LNCAP (cell line): ENCODE data around the gene LILRA1.

Source experiments
- TF ChIP-seq, protein P1 (sequence below): fragments of 450-650 bp; IDR thresholded peaks from 2 replicates; pipeline ENCODE4 v1.5.1; 2017; ENCODE audit warnings: mild to moderate bottlenecking

Gene LILRA1

DNA sequence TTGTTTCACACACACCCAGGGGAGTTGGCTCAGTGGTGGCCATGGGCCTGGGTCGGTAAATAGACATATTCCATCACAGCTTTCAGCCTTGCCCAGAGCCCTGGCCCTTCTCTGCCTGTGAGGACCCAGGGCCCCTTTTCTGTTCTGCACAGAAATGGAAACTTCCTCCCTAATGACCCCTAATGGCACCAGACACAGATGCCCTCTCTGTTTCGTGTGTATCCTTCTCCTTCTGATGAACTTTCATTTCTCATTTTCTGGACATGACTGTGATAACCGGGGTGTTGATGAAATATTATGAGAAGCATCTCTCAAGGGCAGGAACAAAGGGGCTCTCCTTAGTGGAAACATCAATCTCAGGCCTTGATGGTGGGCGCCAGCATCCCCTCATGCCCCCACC is 12.8 kb downstream of the LILRA1 start:
- TF ChIP-seq, protein P1, sequence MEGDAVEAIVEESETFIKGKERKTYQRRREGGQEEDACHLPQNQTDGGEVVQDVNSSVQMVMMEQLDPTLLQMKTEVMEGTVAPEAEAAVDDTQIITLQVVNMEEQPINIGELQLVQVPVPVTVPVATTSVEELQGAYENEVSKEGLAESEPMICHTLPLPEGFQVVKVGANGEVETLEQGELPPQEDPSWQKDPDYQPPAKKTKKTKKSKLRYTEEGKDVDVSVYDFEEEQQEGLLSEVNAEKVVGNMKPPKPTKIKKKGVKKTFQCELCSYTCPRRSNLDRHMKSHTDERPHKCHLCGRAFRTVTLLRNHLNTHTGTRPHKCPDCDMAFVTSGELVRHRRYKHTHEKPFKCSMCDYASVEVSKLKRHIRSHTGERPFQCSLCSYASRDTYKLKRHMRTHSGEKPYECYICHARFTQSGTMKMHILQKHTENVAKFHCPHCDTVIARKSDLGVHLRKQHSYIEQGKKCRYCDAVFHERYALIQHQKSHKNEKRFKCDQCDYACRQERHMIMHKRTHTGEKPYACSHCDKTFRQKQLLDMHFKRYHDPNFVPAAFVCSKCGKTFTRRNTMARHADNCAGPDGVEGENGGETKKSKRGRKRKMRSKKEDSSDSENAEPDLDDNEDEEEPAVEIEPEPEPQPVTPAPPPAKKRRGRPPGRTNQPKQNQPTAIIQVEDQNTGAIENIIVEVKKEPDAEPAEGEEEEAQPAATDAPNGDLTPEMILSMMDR: no peak

DNA sequence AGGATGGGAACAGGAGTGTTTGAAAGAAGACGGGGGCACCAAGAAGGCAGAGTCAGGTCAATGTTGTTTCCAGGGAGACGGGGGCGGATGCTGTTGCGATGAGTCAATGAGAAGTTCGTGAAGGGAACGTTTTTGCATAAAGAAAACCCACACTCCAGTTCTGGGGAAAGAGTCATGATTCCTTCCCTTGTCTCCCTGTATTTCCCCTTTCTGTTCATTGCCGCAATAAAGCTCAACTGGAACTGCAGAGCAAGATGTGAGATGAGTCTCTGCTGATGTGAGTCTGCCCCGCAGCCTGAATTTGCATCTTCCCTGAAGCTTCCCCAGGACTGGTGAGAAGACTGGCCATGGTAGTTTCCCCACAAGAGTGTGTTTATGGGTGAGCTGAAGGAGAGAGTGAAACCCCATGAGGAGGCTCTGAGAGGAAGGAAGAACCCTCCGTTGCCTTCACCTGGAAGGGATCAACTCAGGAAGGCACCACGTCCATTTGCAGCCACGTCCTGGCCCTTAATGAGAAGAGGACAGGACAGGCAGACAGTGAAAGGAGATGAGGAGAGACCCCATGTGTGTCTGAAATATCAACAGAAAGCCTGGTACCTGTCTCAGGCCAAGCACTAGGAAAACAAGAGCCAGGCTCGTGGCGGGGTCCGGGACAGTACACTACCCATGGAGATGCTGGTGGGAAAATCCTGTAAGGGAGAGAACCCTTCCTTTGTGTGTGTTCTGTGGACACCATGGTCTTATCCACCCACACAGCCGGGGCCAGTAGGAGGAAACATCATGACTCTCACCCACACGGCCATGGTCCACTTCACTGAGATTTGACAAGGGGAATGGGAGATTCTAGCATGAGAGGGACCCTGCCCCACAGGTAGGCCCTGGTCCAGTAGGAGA is 13.7 kb downstream of the LILRA1 start:
- TF ChIP-seq, protein P1: no peak

DNA sequence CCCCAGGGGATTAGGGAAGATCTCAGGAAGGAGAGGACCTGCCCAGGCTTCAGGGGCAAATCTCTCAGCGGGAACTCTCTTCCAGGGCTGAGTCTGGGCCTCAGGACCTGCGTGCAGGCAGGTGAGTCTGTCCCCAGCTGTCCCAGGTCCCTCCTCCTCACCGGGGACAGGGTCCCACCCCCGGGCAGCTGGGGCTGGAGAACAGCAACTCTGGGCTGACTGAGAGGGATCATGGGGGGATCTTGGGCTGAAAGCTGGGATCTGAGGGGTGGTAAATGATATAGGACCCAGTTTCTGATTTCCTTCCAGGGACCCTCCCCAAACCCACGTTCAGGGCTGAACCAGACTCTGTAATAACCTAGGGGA is 14.3 kb downstream of the LILRA1 start:
- TF ChIP-seq, protein P1: no peak

DNA sequence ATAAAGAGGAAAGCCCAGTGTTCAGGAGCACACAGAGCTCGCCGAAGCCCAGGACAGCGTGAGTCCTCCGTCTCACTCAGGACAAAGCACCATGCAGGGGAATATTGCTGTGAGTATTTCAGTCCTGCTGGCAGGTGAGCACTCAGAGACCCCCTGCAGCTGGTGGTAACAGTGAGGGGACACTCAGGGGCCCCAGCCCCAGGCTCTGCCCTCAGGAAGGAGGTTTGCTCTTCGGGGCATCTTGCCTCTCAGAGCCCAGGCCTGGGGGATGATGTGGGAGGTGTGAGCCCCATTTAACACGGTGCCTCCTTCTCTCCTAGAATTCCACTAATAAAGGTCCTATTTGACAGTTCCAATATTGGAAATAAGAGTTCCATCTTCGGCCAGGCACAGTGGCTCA is 14.8 kb downstream of the LILRA1 start:
- TF ChIP-seq, protein P1: no peak

DNA sequence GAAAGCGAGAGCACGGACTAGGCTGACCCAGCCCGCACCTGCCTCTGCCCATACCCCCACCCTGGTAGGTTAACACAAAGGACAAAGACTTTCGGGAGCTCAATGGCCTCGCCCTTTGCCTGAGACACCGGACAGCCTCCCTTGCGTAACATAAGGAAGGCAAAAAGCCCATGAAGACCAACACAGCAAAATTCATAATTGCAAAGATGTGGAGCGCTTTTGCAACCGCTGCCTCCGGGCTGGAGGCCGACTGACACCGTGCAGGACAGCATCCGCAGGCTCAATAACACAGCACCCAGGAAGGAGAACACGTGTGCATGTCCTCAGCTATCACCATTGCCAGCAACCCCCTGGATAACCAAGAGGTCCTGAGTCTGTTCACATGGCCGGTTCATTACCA is 15.4 kb downstream of the LILRA1 start:
- TF ChIP-seq, protein P1: no peak

DNA sequence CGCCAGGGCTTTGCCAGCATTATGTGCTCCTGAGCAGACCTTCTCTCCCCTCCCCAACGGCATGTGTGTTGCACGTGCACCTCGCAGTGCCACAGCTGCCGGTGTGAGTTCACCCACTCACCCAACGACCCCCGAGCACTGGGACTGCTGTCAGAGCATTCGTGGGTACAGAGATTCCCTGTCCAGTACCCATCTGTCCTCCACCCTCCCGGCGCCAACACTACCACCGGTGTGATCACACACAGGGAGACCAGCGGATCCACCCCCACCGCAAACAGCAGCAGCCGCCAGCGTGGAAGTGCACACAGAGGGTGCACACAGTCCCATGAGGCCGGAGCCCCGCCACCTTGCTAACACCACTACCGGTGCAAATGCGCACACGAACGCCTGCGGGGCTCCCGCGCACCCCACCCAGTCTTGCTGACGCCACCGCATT is 15.9 kb downstream of the LILRA1 start:
- TF ChIP-seq, protein P1: no peak

DNA sequence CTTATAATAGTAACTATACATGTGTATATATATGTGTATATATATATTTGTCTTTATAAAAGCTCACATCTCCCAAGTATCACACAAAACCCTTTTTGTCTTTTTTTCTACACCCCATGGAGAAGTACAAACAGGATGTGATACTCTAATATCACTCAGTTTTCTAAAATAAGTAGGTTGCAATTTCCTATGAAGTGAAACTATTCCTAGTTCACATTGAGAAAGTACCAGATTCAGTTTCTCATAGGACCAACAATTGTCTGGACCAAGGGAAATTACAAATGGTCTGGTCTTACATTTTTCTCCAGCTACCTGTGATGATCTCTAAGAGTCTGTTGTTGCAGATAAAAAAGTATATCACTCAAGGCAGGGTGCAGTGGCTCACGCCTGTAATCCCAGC is 19.0 kb downstream of the LILRA1 start:
- TF ChIP-seq, protein P1: no peak
